Measurements from ENCODE around the gene RIT2.

The RIT2 gene

DNA sequence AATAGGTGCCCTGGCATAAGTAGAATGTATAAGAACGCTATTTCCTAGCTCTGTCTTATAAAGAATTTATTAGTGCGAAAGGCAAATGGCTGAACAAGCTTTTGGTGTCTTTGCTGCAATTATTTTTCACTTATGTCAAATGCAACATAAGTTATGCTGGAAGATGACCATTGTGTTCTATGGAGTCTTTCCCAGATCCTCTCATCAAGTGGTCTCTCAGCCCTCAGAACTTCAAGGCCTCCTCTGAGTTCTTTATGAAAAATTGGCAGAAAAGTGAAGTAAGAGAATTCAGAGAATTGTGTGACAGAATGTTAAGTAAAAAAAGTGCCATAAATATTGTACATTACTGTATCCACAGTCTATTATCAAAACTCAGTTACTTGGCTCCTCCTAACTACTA is 75.2 kb downstream of the RIT2 start:
- TF ChIP-seq, protein P1, sequence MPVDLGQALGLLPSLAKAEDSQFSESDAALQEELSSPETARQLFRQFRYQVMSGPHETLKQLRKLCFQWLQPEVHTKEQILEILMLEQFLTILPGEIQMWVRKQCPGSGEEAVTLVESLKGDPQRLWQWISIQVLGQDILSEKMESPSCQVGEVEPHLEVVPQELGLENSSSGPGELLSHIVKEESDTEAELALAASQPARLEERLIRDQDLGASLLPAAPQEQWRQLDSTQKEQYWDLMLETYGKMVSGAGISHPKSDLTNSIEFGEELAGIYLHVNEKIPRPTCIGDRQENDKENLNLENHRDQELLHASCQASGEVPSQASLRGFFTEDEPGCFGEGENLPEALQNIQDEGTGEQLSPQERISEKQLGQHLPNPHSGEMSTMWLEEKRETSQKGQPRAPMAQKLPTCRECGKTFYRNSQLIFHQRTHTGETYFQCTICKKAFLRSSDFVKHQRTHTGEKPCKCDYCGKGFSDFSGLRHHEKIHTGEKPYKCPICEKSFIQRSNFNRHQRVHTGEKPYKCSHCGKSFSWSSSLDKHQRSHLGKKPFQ (tag by site-specific recombination; IDR thresholded peaks at IDR 0.05), result no peak
- TF ChIP-seq ZNF610 (tag by site-specific recombination; IDR thresholded peaks at IDR 0.05; ENCODE audit: borderline replicate concordance) (no peak), ZNF202 (tag by site-specific recombination; IDR thresholded peaks at IDR 0.05; ENCODE audit: borderline replicate concordance) (no peak), ZNF157 (tag by site-specific recombination; IDR thresholded peaks at IDR 0.05) (no peak), ZNF324 (tag by site-specific recombination; IDR thresholded peaks at IDR 0.05) (no peak), ZSCAN23 (tag by site-specific recombination; IDR thresholded peaks at IDR 0.05) (no peak), REPIN1 (tag by site-specific recombination; IDR thresholded peaks at IDR 0.05; ENCODE audit: low read depth) (no peak), ZNF830 (tag by site-specific recombination; IDR thresholded peaks at IDR 0.05; ENCODE audit: low read depth) (no peak), CTCF (tag by site-specific recombination; IDR thresholded peaks at IDR 0.05) (no peak), ZNF214 (tag by site-specific recombination; IDR thresholded peaks at IDR 0.05; ENCODE audit: borderline replicate concordance) (no peak), ZNF654 (tag by site-specific recombination; IDR thresholded peaks at IDR 0.05; ENCODE audit: low read depth) (no peak), ZBTB7A (tag by site-specific recombination; IDR thresholded peaks at IDR 0.05; ENCODE audit: low read depth) (no peak), KLF8 (tag by site-specific recombination; IDR thresholded peaks at IDR 0.05) (no peak), PRDM2 (tag by site-specific recombination; IDR thresholded peaks at IDR 0.05; ENCODE audit: borderline replicate concordance) (no peak), ZNF660 (tag by site-specific recombination; IDR thresholded peaks at IDR 0.05) (no peak)
- TF ChIP-seq, protein P2, sequence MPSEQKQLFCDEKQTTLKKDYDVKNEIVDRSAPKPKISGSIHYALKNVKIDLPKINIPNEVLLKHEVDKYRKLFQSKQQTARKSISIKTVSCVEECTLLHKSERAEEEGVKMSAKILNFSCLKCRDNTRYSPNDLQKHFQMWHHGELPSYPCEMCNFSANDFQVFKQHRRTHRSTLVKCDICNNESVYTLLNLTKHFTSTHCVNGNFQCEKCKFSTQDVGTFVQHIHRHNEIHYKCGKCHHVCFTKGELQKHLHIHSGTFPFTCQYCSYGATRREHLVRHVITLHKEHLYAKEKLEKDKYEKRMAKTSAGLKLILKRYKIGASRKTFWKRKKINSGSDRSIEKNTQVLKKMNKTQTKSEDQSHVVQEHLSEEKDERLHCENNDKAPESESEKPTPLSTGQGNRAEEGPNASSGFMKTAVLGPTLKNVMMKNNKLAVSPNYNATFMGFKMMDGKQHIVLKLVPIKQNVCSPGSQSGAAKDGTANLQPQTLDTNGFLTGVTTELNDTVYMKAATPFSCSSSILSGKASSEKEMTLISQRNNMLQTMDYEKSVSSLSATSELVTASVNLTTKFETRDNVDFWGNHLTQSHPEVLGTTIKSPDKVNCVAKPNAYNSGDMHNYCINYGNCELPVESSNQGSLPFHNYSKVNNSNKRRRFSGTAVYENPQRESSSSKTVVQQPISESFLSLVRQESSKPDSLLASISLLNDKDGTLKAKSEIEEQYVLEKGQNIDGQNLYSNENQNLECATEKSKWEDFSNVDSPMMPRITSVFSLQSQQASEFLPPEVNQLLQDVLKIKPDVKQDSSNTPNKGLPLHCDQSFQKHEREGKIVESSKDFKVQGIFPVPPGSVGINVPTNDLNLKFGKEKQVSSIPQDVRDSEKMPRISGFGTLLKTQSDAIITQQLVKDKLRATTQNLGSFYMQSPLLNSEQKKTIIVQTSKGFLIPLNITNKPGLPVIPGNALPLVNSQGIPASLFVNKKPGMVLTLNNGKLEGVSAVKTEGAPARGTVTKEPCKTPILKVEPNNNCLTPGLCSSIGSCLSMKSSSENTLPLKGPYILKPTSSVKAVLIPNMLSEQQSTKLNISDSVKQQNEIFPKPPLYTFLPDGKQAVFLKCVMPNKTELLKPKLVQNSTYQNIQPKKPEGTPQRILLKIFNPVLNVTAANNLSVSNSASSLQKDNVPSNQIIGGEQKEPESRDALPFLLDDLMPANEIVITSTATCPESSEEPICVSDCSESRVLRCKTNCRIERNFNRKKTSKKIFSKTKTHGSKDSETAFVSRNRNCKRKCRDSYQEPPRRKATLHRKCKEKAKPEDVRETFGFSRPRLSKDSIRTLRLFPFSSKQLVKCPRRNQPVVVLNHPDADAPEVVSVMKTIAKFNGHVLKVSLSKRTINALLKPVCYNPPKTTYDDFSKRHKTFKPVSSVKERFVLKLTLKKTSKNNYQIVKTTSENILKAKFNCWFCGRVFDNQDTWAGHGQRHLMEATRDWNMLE (tag by site-specific recombination; conservative IDR thresholded peaks at IDR 0.05; ENCODE audit: low read depth), result no peak
- Histone ChIP-seq H3K4me1 (ENCODE audit: control insufficient read depth, insufficient read depth, low read length) (no peaks in the 10 kb centered on the region), H3K4me3 (ENCODE audit: low read depth, low read length) (no peak overlapping the region), H3K9me3 (ENCODE audit: control insufficient read depth, insufficient read depth, low read depth, low read length) (no peaks in the 10 kb centered on the region), H3K27ac (ENCODE audit: extremely low read depth, low read depth, low read length) (no peak overlapping the region), H3K36me3 (ENCODE audit: control insufficient read depth in 2 of 2, insufficient read depth in 1 of 2, low read length in 2 of 2) (no peaks in the 10 kb centered on the region)
- ChIA-PET POLR2A (no interaction called here), CTCF (no interaction called here)
